ENCODE data around the gene CEL. TPM values are rescaled to one million over a fixed set of nuclear protein-coding genes. Genes with fewer than 3 reads are reported as not detected.
"Not testable (repeated sequence)": the region's sequence is repeated elsewhere in the genome, so short reads cannot be mapped to it uniquely, and the experiment has no call there.

Gene CEL
- total RNA-seq, 2 donors from 2014 or later, result 1.7 to 2.8 TPM

DNA sequence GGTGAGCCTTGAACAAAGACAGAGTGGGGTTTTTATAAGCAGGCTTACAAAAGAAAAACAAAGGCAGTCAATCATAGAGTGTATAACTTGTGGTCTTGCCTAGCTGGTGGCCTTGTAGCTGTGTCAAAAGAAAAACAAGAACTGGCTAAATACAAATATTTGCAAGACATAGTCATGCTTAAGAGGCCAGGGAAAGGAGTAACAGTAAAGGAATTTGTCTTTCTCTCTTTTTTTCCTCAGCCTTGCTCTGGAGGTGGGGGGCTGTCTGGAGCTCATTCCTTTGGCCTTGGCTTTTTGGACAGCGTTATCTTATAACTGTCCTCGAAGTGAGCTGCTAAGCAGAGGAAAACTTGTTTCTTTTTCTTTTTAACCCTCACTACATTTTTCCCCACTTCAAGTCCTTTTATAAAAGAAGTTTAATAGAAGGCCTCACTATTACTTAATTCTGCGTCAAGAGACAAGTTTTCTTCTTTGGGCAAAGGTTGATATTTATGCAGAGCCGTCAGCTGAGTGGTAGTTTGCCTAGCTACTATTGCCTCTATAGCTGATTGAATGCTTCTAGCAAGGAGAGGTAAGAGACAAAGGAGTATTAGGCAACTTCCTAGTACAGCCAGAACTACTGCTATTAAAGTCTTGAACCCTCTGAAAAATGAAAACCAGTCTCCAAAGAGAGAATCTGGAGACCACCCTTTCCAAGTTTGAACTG, 14.3 kb downstream of the CEL start:
- Histone ChIP-seq H3K27me3 (replicated peaks; ENCODE audit: insufficient read depth) (no peaks in the 10 kb centered on the region), H3K4me3 (no peak overlapping the region), H3K27ac (no peak overlapping the region), H3K36me3 (no peaks in the 10 kb centered on the region), H3K9me3 (no peaks in the 10 kb centered on the region), H3K4me1 (replicated peaks) (no peaks in the 10 kb centered on the region)
- no peak for DNase-seq (ENCODE audit: low spot score)
- intact Hi-C loops (cut with DNase I), result no loop called here
- TF ChIP-seq POLR2A (IDR thresholded peaks at IDR 0.05) (no peak), POLR2AphosphoS5 (IDR thresholded peaks at IDR 0.05) (no peak)
- TF ChIP-seq, protein P1, sequence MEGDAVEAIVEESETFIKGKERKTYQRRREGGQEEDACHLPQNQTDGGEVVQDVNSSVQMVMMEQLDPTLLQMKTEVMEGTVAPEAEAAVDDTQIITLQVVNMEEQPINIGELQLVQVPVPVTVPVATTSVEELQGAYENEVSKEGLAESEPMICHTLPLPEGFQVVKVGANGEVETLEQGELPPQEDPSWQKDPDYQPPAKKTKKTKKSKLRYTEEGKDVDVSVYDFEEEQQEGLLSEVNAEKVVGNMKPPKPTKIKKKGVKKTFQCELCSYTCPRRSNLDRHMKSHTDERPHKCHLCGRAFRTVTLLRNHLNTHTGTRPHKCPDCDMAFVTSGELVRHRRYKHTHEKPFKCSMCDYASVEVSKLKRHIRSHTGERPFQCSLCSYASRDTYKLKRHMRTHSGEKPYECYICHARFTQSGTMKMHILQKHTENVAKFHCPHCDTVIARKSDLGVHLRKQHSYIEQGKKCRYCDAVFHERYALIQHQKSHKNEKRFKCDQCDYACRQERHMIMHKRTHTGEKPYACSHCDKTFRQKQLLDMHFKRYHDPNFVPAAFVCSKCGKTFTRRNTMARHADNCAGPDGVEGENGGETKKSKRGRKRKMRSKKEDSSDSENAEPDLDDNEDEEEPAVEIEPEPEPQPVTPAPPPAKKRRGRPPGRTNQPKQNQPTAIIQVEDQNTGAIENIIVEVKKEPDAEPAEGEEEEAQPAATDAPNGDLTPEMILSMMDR (IDR thresholded peaks at IDR 0.05), result no peak
- WGBS, result 58% methylated on average over 4 of the region's 4 CpGs

DNA sequence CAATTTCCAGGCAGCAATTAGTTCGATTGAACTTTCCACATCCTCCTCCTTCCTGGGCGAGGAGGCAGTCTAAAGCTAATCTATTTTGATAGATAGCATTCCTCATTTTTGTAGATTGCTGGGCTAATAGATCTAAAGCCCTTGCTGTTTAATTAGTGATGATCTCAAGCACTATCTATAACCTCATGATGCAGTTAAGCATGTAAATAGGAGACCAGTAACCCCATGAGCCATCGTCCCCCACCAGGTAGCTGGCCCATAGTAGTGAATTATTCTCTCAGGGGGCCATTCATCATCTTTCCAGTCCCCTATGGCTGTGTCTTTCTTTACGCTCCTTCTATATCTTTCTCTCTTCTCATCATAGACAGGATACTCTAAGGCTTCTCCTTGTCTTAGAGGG, 14.9 kb downstream of the CEL start:
- H3K36me3 ChIP-seq, result no peaks in the 10 kb centered on the region
- intact Hi-C loops (cut with DNase I), result no loop called here
- H3K9me3 ChIP-seq, result no peaks in the 10 kb centered on the region
- TF ChIP-seq, protein P1 (IDR thresholded peaks at IDR 0.05), result no peak
- TF ChIP-seq POLR2AphosphoS5 (IDR thresholded peaks at IDR 0.05), result no peak
- TF ChIP-seq POLR2A (IDR thresholded peaks at IDR 0.05), result no peak
- H3K27ac ChIP-seq, result no peak overlapping the region
- 91% methylated on average over 4 of the region's 4 CpGs for WGBS
- no peak for DNase-seq (ENCODE audit: low spot score)
- no peaks in the 10 kb centered on the region for H3K27me3 ChIP-seq (replicated peaks; ENCODE audit: insufficient read depth)
- no peaks in the 10 kb centered on the region for H3K4me1 ChIP-seq (replicated peaks)
- H3K4me3 ChIP-seq, result no peak overlapping the region

DNA sequence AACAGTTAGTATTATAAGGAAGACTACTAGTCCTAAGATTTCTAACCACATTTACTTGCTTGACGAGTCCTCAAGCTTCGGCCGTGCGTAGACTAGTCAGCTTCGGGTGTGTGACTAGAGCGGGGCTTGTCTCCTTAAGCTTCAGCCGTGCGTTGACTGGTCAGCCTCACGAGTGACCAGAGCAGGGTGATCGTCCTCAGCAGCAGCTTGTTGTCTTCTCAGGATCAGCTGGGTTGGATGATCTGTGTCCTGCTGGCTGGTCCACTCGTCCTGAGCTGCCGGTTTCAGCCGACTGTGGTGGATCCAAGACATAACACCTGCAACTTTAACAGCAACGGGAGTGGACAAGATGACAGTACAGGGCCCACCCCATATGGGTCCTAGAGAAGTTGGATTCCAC, 16.7 kb downstream of the CEL start:
- no peak overlapping the region for H3K27ac ChIP-seq
- 76% methylated on average over 14 of the region's 14 CpGs for WGBS

DNA sequence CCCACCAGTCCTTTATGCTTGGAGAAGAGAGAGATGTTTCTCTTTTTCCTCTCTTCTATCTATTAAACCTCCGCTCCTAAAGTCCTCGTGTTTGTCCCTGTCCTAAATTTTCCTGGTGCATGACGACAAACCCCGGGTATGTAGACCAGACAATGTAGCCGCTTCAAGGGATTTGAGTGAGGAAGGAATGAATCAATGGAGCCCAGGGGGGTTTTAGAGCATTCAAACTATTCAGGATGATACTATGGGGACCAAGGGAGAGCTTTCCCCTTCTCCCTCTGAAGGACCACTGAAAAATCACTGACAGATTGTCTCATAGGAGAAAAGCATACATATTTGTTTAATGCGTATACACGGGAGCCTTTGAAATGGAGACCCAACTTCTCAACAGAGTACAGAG, 18.4 kb downstream of the CEL start:
- WGBS, result 68% methylated on average over 7 of the region's 7 CpGs
- intact Hi-C loops (cut with DNase I), result no loop called here
- TF ChIP-seq, protein P1 (IDR thresholded peaks at IDR 0.05), result no peak
- Histone ChIP-seq H3K4me1 (replicated peaks) (no peaks in the 10 kb centered on the region), H3K9me3 (no peaks in the 10 kb centered on the region), H3K27ac (no peak overlapping the region), H3K27me3 (replicated peaks; ENCODE audit: insufficient read depth) (no peaks in the 10 kb centered on the region), H3K36me3 (no peaks in the 10 kb centered on the region), H3K4me3 (no peak overlapping the region)
- no peak for DNase-seq (ENCODE audit: low spot score)

More for the DNA sequence above, 16.7 kb downstream of the CEL start:
- TF ChIP-seq, protein P1 (IDR thresholded peaks at IDR 0.05), result no peak
- no peaks in the 10 kb centered on the region for H3K9me3 ChIP-seq
- H3K27me3 ChIP-seq (replicated peaks; ENCODE audit: insufficient read depth), result no peaks in the 10 kb centered on the region
- H3K36me3 ChIP-seq, result no peaks in the 10 kb centered on the region
- no peaks in the 10 kb centered on the region for H3K4me1 ChIP-seq (replicated peaks)
- DNase-seq (ENCODE audit: low spot score), result no peak
- intact Hi-C loops (cut with DNase I), result no loop called here
- H3K4me3 ChIP-seq, result no peak overlapping the region

DNA sequence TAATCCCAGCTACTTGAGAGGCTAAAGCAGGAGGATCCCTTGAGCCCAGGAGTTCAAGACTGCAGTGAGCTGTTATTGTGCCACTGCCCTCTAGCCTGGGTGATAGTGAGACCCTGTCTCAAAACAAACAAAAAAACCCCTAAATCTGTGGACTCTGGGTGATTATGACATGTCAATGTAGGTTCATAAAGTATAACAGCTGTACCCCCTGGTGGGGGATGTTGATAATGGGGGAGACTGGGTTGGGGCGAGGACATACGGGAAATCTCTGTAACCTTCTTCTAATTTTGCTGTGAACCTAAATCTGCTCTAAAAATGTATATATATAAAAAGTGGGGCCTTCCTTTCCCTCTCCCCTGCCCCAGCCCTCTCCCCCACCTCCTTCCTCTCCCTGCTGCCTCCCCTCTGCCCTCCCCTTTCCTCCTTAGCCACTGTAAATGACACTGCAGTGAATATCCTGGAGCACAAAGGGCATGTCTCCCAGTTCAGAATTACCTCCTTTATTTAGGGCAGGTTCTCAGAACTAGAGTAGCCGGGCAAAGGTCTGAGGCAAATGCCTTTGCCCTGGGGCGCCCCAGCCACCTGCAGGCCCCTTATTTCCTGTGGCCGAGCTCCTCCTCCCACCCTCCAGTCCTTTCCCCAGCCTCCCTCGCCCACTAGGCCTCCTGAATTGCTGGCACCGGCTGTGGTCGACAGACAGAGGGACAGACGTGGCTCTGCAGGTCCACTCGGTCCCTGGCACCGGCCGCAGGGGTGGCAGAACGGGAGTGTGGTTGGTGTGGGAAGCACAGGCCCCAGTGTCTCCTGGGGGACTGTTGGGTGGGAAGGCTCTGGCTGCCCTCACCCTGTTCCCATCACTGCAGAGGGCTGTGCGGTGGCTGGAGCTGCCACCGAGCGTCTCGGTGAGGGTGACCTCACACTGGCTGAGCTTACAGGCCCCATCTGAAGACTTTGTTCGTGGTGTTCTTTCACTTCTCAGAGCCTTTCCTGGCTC, 19.3 kb downstream of the CEL start:
- 91% methylated on average over 10 of the region's 18 CpGs for WGBS

DNA sequence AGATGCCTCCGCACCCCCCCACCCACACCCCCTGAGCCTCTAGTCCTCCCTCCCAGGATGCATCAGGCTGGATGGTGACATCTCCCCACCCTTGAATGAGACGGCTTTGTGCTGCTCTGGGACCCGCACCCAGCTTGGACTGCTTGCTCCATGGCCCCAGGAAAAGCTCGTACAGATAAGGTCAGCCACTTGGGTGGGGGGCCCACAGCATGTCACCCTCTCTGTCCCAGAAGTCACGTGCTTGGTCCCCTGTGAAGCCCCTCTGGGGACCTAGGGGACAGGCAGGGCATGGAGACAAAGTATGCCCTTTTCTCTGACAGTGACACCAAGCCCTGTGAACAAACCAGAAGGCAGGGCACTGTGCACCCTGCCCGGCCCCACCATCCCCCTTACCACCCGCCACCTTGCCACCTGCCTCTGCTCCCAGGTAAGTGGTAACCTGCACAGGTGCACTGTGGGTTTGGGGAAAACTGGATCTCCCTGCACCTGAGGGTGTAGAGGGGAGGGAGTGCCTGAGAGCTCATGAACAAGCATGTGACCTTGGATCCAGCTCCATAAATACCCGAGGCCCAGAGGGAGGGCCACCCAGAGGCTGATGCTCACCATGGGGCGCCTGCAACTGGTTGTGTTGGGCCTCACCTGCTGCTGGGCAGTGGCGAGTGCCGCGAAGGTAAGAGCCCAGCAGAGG, 20.3 kb downstream of the CEL start:
- DNase-seq (ENCODE audit: low spot score); H3K4me1 ChIP-seq (replicated peaks); H3K27ac ChIP-seq; H3K4me3 ChIP-seq; intact Hi-C loops (cut with DNase I); H3K9me3 ChIP-seq; H3K27me3 ChIP-seq (replicated peaks; ENCODE audit: insufficient read depth); H3K36me3 ChIP-seq: not testable (repeated sequence)
- WGBS, result 84% methylated on average over 5 of the region's 12 CpGs

More for the DNA sequence above, 19.3 kb downstream of the CEL start:
- H3K9me3 ChIP-seq; H3K27ac ChIP-seq; DNase-seq (ENCODE audit: low spot score); H3K36me3 ChIP-seq; H3K4me3 ChIP-seq; intact Hi-C loops (cut with DNase I); H3K27me3 ChIP-seq (replicated peaks; ENCODE audit: insufficient read depth); H3K4me1 ChIP-seq (replicated peaks): not testable (repeated sequence)

DNA sequence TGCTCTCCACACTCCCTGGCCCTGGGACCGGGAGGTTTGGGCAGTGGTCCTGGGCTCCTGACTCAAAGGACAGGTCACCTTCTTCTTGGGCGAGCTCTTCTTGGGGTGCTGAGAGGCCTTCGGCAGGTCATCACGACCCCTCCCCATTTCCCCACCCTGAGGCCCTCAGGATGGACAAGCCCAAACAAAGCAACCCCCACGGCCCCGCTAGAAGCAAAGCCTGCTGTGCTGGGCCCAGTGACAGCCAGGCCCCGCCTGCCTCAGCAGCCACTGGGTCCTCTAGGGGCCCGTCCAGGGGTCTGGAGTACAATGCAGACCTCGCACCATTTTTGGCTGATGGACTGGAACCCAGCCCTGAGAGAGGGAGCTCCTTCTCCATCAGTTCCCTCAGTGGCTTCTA, 21.9 kb downstream of the CEL start:
- no CpG with 5 or more reads among the region's 9 CpGs for WGBS
- H3K4me3 ChIP-seq; H3K27ac ChIP-seq; H3K9me3 ChIP-seq; H3K36me3 ChIP-seq; intact Hi-C loops (cut with DNase I); H3K27me3 ChIP-seq (replicated peaks; ENCODE audit: insufficient read depth); DNase-seq (ENCODE audit: low spot score); H3K4me1 ChIP-seq (replicated peaks): not testable (repeated sequence)

Data from prostate gland (tissue), 2 donors.